RCC 7860 (cell line): Measurements from ENCODE around the gene KBTBD2.
"Not testable (repeated sequence)": the region's sequence is repeated elsewhere in the genome, so short reads cannot be mapped to it uniquely, and the experiment has no call there.

Source experiments
- DNase-seq: peaks from one replicate; pipeline ENCODE4 v3.0.0-alpha.2; 2015; ENCODE audit warnings: low spot score
- FAIRE-seq: peaks from 2 replicates; lab custom pipeline; 2012; peaks lifted over from hg19 to GRCh38; lab: Jason Lieb, UNC

The KBTBD2 gene

DNA sequence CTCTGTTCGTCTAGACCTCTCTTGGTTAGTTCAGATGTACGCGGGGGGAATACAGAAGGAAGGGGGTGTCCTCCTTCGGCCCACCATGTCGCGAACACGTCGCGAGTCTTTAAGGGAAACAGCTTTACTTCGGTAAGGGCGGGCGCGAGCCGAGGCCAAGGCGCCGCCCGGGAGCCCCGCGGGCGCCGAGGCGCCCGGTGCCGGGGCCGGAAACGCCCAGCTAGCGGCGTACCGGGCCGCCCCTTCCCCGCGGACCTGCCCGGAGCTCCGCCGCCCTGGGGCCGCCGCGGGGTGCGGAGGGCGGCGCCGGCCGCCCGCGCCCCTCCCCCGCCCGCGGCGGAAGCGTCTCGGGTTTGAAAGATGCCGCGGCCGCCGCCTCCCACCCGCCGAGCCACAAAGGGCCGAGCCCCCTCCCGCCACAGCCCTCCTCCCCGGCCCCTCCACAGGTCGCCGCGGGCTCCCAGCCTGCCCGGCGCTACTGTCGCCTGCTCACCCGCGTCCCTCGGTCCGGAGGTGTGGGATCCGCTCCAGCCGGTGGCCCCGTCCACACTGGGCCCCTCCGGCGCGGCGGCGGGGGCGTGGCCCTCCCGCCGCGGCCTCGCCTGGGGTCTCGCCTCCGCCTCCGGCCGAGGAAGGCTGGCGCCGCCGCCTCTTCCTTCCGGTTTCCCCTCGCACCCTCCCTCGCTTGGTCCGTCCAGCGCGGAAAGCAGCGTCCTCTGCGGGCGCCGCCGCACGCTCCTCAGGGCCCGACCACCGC is at the start of gene KBTBD2:
KBTBD2 (minus strand) TSS at position 718 of the 757 bp plus-strand sequence. CDS start 12,156 bp downstream, outside the sequence.
- peak; percentile 76 for DNase-seq
- FAIRE-seq: no peak

GRCh38 chr7:32941181-32941580 is 49.6 kb upstream of the KBTBD2 start:
- DNase-seq (no peak), FAIRE-seq (no peak)

DNA sequence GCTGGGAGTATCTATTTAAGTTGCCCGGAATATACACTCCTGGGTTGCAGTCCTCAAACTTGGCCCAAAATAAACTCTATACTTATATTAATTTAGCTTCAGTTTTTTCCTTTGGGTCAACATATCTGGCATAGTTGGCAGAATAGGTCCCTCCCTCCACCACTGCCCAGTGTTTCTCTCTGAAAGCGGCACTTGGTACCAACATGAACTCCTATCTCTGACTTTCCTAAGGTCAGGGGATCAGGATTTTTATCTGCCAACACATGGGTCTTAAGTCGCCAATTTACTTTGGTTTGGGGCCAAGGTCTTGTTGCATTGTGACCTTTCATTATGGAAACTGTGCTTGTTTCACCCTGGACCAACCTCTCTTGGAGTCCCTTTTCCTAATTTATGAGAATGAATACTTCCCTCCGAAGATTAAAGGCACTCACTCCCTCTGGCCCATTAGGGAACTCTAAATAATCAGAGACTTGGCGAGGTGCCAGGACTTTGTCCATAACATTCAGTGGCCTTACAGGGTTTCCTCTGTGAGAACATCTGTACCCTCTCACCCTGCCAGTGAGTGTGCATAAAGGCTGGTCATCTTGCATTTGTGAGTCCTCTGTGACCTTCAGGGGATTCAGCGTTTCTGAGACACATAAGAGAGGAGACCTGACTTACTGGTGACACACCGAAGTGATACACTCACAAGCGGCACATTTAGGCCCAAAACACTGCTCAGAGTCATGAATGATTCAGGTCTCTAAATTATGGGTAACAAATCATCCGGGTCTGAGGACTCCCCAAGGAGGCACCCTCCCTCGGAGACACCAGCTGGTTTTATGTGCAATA is 46.0 kb upstream of the KBTBD2 start:
- DNase-seq (no peak), FAIRE-seq (no peak)

- FAIRE-seq (no peak), DNase-seq (no peak)
Observed at GRCh38 chr7:32936689-32937088, 45.1 kb upstream of the KBTBD2 start.

DNA sequence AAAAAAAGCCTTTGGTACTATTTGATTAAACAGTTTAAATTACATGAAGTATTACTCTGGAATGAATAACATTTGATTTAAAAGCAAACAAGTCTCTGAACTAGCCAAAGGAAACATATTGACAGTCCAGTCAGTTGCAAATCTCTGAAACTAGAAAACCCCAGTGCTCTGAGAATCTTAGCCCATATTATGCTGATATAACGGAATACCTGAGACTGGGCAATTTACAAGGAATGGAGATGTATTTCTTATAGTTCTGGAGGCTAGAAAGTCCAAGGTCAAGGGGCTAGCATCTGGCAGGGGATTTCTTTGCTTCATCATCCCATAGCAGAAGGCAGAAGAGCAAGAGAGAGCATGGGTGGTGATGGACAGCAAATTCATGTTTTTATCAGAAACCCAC is 44.0 kb upstream of the KBTBD2 start:
- DNase-seq (no peak), FAIRE-seq (no peak)

DNA sequence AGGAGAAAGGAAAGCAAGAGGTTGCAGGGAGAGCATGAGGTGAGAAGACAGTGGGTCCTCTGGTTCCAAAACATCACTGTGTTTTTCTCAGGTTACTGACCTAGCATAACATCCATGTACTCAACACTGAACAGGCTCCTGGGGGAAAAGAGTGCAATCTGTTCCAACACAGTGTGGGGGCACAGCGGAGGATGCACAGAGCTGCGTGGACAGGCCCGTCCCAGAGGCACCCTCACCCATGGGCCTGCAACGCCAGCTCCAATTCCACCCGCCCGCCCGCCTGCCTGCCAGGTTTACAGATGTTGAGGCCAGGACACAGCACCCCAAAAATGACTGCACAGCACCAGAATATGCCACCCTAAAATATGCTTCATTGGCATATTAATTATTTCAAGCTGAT is 38.8 kb upstream of the KBTBD2 start:
- FAIRE-seq (no peak), DNase-seq (no peak)

DNA sequence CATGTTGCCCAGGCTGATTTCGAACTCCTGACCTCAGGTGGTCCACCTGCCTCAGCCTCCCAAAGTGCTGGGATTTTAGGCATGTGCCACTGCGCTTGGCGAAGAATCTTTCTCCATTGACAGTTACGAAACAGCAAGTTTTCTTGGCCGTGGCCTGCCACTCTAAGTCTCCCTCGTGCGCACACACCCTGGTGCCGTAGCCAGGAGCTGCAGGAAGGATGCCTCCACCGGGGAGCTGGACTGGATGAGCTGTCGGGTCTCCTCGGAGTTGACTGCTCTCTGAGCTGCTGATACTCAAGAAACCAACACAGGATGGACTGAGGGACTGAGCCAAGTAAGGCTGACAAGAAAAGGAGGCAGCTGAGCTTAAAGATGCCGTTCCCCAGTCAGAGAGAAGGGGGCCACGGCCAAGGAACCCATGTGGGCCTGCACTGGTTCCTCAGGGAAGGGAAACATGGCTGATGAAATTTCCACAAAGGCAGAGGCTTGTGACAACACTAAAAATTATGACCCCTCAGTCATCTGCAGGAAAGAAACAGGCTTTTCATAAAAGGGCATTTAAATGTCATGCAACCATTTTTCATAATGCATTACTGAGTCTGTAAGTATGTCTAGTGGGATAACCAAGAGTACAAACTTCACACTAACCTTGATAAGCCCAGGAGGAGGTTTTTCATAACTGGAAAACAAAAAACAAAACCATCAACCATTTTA is 38.0 kb upstream of the KBTBD2 start:
- no peak for FAIRE-seq
- DNase-seq: no peak

DNA sequence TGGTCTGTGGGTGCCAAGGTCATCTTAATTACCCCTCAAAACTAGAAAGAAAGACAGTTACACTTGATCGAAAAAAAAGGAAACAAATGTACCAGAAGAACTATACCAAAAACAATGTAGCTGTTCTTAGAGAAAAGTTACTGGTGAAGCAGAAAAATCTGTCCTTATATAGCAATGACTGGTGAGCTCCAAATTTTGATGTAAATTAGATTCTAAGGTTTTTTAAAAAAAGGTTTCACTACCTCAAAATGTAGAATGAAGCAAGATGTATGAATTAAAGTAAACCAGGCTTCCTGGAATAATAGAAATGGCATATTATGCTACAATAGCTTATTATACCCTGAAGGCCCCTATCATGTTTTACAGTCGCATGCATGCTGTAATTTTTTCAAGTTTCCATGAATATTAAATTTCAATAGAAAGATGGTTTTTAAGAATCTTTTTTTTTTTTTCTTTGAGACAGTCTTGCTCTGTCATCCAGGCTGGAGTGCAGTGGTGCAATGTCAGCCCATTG is 37.3 kb upstream of the KBTBD2 start:
- DNase-seq (no peak), FAIRE-seq (no peak)

- FAIRE-seq: no peak
- DNase-seq: no peak
Observed at GRCh38 chr7:32921896-32922295, 30.3 kb upstream of the KBTBD2 start.

GRCh38 chr7:32916994-32917393 is 25.4 kb upstream of the KBTBD2 start:
- not testable (repeated sequence) for DNase-seq, FAIRE-seq

DNA sequence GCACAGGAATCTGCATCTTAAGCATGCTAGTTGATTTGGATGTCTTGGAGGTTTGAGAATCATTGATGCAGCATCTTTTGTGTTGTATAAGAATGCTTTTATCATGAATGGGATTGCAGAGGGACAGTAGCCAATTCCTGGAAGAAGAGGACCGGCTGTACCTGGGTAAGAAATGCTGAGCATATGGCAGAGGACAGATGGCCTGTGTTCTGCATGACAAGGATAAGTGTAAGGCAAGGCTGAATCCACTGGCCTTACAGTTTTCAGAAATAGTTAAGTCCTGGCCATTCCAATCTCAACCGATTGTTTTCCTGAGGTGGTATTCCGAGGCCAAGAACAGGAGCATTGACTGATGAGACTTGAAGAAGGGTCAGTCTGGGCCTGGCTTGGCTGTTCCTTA is 24.4 kb upstream of the KBTBD2 start:
- no peak for DNase-seq
- no peak for FAIRE-seq

DNA sequence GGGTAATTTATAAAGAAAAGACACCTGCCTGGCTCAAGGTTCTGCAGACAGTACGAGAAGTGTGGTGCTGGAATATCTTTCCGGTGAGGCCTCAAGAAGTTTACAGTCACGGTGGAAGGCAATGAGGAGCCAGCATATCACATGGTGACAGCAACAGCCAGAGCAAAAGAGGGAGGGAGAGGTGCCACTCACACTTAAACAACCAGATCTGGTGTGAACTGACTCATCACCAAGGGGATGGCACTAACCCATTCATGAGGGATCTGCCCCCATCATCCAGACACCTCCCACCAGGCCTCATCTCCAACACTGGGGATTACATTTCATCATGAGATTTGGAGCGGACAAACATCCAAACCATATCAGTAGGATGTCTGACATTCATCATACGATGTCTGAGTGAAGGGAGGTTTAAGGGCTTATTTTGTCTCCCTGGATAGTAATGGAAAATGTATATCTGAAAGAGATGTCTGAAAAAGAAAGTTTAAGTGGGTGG is 23.5 kb upstream of the KBTBD2 start:
- DNase-seq (no peak), FAIRE-seq (no peak)

GRCh38 chr7:32914184-32914583 is 22.6 kb upstream of the KBTBD2 start:
- DNase-seq (no peak), FAIRE-seq (no peak)

- FAIRE-seq: no peak
Observed at GRCh38 chr7:32910195-32910594, 18.6 kb upstream of the KBTBD2 start.

DNA sequence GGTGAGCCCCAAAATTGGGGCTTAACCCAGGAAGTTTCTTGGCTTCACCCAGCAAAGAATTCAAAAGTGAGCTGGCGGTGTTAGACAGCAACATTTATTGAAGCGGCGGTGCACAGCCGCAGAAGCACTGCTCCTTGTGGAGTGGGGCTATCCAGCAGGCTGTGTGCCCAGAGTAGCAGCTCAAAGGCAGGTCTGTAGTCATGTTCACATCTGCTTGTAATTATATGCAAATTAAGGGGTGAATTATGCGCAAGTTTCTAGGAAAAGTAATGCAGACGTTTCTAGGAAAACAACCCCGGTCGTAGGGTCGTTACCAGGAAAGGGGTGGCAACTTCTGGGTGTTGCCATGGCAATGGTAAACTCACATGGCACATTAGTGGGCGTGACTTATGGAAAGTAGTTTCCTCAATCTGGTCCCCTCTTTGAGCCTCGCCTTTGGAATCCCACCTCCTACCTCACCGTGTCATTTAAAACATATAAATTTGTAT is 13.7 kb upstream of the KBTBD2 start:
- DNase-seq (no peak), FAIRE-seq (no peak)

More at GRCh38 chr7:32910195-32910594, 18.6 kb upstream of the KBTBD2 start:
- DNase-seq: no peak

- DNase-seq (no peak), FAIRE-seq (no peak)
Observed at GRCh38 chr7:32901629-32902028, 10.1 kb upstream of the KBTBD2 start.

GRCh38 chr7:32900433-32900995 is 9.0 kb upstream of the KBTBD2 start:
- FAIRE-seq (no peak), DNase-seq (no peak)

DNA sequence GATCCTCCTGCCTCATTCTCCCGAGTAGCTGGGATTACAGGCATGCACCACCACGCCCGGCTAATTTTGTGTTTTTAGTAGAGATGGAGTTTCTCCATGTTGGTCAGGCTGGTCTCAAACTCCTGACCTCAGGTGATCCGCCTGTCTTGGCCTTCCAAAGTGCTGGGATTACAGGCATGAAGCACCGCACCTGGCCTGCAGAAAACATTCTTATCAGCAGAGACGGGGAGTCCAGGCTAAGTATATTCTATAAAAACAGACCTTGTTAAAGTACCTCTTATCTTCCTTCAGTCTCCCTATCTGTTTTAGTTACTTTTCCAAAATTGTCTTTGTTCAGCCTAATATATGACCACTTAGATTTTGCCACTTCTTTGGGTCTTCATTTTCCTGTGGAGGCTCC is 5.8 kb upstream of the KBTBD2 start:
- not testable (repeated sequence) for FAIRE-seq, DNase-seq

GRCh38 chr7:32896564-32897347 is 5.2 kb upstream of the KBTBD2 start:
- DNase-seq (no peak), FAIRE-seq (no peak)

DNA sequence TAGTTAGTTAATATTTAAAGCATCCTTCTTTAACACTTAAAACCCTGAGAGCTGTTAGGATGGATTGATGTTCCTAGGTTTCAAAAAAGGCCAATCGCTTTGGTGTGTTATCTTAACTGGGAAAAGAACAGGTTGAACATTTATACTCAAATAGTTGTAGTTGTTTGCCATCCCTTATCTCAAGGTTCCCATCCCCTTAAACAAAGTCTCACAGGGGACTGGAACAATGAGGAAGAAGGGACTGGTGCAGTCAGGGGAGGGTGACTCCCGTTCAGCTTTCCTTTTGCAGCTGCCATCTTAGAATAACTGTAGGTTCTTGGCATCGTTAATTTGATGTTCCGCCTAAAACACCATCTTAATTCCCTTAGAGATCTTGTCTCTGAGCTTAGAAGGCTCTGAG is 2.6 kb upstream of the KBTBD2 start:
- FAIRE-seq: no peak
- DNase-seq: no peak
